IgD-negative memory B cell (primary cell): ENCODE data around the gene UAP1L1. TPM values are rescaled to one million over a fixed set of nuclear protein-coding genes. Genes with fewer than 3 reads are reported as not detected.
"Not testable (repeated sequence)": the region's sequence is repeated elsewhere in the genome, so short reads cannot be mapped to it uniquely, and the experiment has no call there.

Experiments used
- H3K27ac Mint-ChIP-seq, 3 donors: one replicate each; pipeline ENCODE4 v1.8.0; 2020 to 2022; ENCODE audit warnings: mild to moderate bottlenecking in 3 of 3, mixed read lengths in 3 of 3, moderate library complexity in 1 of 3
- H3K27me3 Mint-ChIP-seq: one replicate; pipeline ENCODE4 v1.8.0; 2021; ENCODE audit warnings: mixed read lengths
- H3K36me3 Mint-ChIP-seq: one replicate; pipeline ENCODE4 v1.8.0; 2020; ENCODE audit warnings: mild to moderate bottlenecking, mixed read lengths
- H3K4me1 Mint-ChIP-seq, 3 donors: one replicate each; pipeline ENCODE4 v1.8.0; 2020 to 2022; ENCODE audit warnings: mixed read lengths in 3 of 3, mild to moderate bottlenecking in 1 of 3
- H3K4me3 Mint-ChIP-seq, 4 donors: one replicate each; pipeline ENCODE4 v1.8.0; 2020 to 2022; ENCODE audit warnings: mild to moderate bottlenecking in 4 of 4, mixed read lengths in 4 of 4, moderate library complexity in 3 of 4
- H3K9me3 Mint-ChIP-seq, 3 donors: one replicate each; pipeline ENCODE4 v1.8.0; 2020 to 2021; ENCODE audit warnings: mixed read lengths in 3 of 3, mild to moderate bottlenecking in 1 of 3
- polyA plus RNA-seq: library from polyadenylated mRNA; unstranded; fragments of 300-500 nt; fragmentation: Illumina TruSeq; gene quantifications from one replicate; pipeline ENCODE4 v1.2.3, GENCODE V29; 2021

The UAP1L1 gene
- polyA plus RNA-seq, 1 donor from 2014 or later = 3.0 TPM

GRCh38 chr9:137114613-137115393 is 37.5 kb downstream of the UAP1L1 start, which contains the start of gene DPP7:
Gene DPP7 (minus strand): TSS chr9:137114733. CDS start chr9:137114713, 20 bp downstream.
- Mint-ChIP-seq H3K9me3 (no peaks in the 10 kb centered on the region), H3K4me1 (peaks cover 9 to 12% (median 10%) of the 10 kb centered on the region in 3 donors), H3K36me3 (no peaks in the 10 kb centered on the region), H3K27me3 (no peaks in the 10 kb centered on the region), H3K4me3 (peak within 1 kb of the TSS; percentile 68 to 92 (median 82)), H3K27ac (peak within 1 kb of the TSS in 1 of 3 donors; percentile 56)

- H3K27ac Mint-ChIP-seq = peak overlapping the region in 1 of 3 donors; percentile 56
- peak overlapping the region in 2 of 4 donors; percentile 25 to 76 for H3K4me3 Mint-ChIP-seq
- H3K4me1 Mint-ChIP-seq = peaks cover 9 to 12% (median 10%) of the 10 kb centered on the region in 3 donors
- H3K36me3 Mint-ChIP-seq = no peaks in the 10 kb centered on the region
- no peaks in the 10 kb centered on the region for H3K27me3 Mint-ChIP-seq
- no peaks in the 10 kb centered on the region for H3K9me3 Mint-ChIP-seq
Observed at GRCh38 chr9:137115394-137116026, 38.2 kb downstream of the UAP1L1 start.

- H3K36me3 Mint-ChIP-seq = no peaks in the 10 kb centered on the region
- H3K4me3 Mint-ChIP-seq = peak overlapping the region in 1 of 4 donors; percentile 62
- peak overlapping the region in 1 of 3 donors; percentile 56 for H3K27ac Mint-ChIP-seq
- H3K9me3 Mint-ChIP-seq = no peaks in the 10 kb centered on the region
- peaks cover 9 to 12% (median 10%) of the 10 kb centered on the region in 3 donors for H3K4me1 Mint-ChIP-seq
- H3K27me3 Mint-ChIP-seq = no peaks in the 10 kb centered on the region
Observed at GRCh38 chr9:137116027-137116507, 38.8 kb downstream of the UAP1L1 start.

- no peaks in the 10 kb centered on the region for H3K9me3 Mint-ChIP-seq
- H3K4me3 Mint-ChIP-seq = peak overlapping the region; percentile 27 to 78 (median 47)
Observed at GRCh38 chr9:137116728-137117127, 39.4 kb downstream of the UAP1L1 start.

GRCh38 chr9:137117269-137117731 is 40.0 kb downstream of the UAP1L1 start:
- Mint-ChIP-seq H3K4me1 (peaks cover 15 to 16% (median 15%) of the 10 kb centered on the region in 3 donors), H3K27ac (peak overlapping the region in 1 of 3 donors; percentile 56), H3K9me3 (no peaks in the 10 kb centered on the region), H3K4me3 (peak overlapping the region in 1 of 4 donors; percentile 64), H3K27me3 (no peaks in the 10 kb centered on the region), H3K36me3 (no peaks in the 10 kb centered on the region)

More at GRCh38 chr9:137116728-137117127, 39.4 kb downstream of the UAP1L1 start:
- no peaks in the 10 kb centered on the region for H3K27me3 Mint-ChIP-seq
- H3K4me1 Mint-ChIP-seq = peaks cover 10 to 12% (median 10%) of the 10 kb centered on the region in 3 donors
- H3K27ac Mint-ChIP-seq = peak overlapping the region in 1 of 3 donors; percentile 56
- no peaks in the 10 kb centered on the region for H3K36me3 Mint-ChIP-seq

DNA sequence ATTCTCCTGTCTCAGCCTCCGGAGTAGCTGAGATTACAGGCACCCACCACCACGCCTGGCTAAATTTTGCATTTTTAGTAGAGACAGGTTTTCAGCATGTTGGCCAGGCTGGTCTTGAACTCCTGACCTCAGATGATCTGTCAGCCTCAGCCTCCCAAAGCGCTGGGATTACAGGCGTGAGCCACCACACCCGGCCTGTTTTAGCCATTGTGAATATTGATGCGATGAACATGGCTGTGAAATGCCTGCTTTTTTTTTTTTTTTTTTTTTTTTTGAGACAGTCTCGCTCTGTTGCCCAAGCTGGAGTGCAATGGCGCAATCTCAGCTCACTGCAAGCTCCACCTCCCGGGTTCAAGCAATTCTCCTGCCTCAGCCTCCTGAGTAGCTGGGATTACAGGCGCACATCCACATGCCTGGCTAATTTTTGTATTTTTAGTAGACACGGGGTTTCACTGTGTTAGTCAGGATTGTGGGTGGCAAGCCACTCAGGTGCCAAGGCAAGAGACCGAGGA is 40.8 kb downstream of the UAP1L1 start:
- H3K27ac Mint-ChIP-seq = peak overlapping the region in 1 of 3 donors; percentile 99
- peak overlapping the region in 1 of 4 donors; percentile 85 for H3K4me3 Mint-ChIP-seq
- H3K4me1 Mint-ChIP-seq = peaks cover 19 to 22% (median 20%) of the 10 kb centered on the region in 3 donors
- not testable (repeated sequence) for H3K36me3 Mint-ChIP-seq, H3K27me3 Mint-ChIP-seq, H3K9me3 Mint-ChIP-seq

DNA sequence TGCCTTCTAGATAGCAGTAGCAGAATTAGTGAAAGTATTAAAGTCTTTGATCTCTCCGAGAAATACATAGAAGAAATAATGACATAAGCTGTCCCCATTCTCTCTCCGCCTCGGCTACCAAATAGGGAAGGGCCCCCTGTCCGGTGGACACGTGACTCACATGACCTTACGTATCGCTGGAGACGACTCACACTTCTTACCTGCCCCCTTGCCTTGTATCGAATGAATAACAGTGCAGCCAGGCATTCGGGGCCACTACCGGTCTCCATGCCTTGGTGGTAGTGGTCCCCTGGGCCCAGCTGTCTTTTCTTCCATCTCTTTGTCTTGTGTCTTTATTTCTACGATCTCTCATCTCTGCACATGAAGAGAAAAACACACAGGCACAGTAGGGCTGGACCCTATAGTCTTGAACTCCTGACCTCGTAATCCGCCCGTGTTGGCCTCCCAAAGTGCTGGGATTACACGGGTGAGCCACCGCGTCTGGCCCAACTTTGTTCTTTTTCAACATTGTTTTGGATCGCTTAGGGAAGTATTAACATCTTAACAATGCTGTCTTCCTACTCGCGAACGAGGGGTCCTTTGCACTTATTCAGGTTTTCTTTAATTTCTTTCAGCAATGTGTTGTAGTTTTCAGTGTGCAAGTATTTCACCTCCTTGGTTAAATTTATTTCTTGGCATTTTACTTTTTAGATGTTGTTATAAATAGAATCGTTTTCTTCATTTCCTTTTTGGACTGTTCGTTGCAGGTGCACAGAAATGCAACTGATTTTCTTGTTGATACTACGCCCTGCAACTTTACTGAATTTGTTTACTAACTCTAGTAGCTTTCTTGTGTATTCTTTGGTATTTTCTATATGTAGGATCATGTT is 44.8 kb downstream of the UAP1L1 start:
- peak overlapping the region; percentile 70 to 92 (median 75) for H3K4me3 Mint-ChIP-seq
- not testable (repeated sequence) for H3K9me3 Mint-ChIP-seq, H3K27me3 Mint-ChIP-seq, H3K36me3 Mint-ChIP-seq
- peak overlapping the region; percentile 87 to 93 (median 89) for H3K27ac Mint-ChIP-seq
- H3K4me1 Mint-ChIP-seq = peaks cover 28 to 34% (median 31%) of the 10 kb centered on the region in 3 donors

DNA sequence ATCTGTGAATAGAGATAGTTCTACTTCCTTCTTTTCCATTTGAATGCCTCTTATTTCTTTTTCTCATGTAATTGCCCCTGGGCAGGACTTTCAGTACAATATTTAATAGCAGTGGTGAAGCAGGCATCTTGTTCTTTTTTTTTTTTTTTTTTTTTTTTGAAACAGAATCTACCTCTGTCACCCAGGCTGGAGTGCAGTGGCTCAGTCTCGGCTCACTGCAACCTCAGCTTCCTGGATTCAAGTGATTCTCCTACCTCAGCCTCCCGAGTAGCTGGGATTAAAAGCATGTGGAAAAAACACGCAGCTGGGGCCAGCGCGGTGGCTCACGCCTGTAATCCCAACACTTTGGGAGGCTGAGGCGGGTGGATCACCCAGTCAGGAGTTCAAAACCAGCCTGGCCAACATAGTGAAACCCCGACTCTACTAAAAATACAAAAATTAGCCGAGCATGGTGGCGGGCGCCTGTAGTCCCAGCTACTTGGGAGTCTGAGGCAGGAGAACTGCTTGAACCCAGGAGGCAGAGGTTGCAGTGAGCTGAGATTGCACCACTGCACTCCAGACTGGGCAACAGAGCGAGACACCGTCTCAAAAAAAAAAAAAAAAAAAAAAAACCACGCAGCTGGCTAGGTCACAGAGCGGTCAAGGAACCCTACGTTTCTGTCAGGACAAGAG is 45.6 kb downstream of the UAP1L1 start:
- not testable (repeated sequence) for H3K27me3 Mint-ChIP-seq, H3K9me3 Mint-ChIP-seq, H3K36me3 Mint-ChIP-seq
- Mint-ChIP-seq H3K4me1 (peaks cover 34 to 39% (median 36%) of the 10 kb centered on the region in 3 donors), H3K27ac (peak overlapping the region; percentile 87 to 93 (median 89)), H3K4me3 (peak overlapping the region; percentile 70 to 92 (median 75))

DNA sequence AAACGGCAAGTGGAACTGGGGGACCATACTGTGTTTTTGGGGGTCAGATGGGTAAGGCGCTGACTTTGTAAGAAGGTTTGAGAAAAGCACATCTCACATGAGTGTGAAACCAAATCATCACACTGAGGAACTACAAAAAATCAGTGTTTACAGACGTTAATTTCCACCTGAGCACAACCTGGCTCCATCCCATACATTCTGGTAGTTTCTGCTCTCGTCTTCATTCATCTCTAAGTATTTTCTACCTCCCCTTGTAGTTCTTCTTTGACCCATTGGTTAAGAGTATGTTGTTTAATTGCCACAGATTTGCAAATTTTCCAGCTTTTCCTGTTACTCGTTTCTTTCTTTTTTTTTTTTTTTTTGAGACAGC is 46.1 kb downstream of the UAP1L1 start:
- Mint-ChIP-seq H3K4me1 (peaks cover 40 to 44% (median 40%) of the 10 kb centered on the region in 3 donors), H3K4me3 (peak overlapping the region; percentile 56 to 92 (median 68)), H3K27ac (peak overlapping the region in 2 of 3 donors; percentile 87 to 93)

GRCh38 chr9:137123952-137124462 is 46.7 kb downstream of the UAP1L1 start:
- not testable (repeated sequence) for H3K36me3 Mint-ChIP-seq, H3K27me3 Mint-ChIP-seq, H3K9me3 Mint-ChIP-seq
- H3K4me3 Mint-ChIP-seq = peak overlapping the region in 3 of 4 donors; percentile 30 to 71 (median 65)
- H3K4me1 Mint-ChIP-seq = peaks cover 43 to 45% (median 43%) of the 10 kb centered on the region in 3 donors
- peak overlapping the region in 1 of 3 donors; percentile 93 for H3K27ac Mint-ChIP-seq

More for the DNA sequence above, 46.1 kb downstream of the UAP1L1 start:
- H3K9me3 Mint-ChIP-seq = no peaks in the 10 kb centered on the region
- peaks cover 3% of the 10 kb centered on the region for H3K36me3 Mint-ChIP-seq
- peaks cover 2% of the 10 kb centered on the region for H3K27me3 Mint-ChIP-seq

- H3K36me3 Mint-ChIP-seq = peaks cover 3% of the 10 kb centered on the region
- peaks cover 38 to 39% (median 38%) of the 10 kb centered on the region in 3 donors for H3K4me1 Mint-ChIP-seq
- H3K27ac Mint-ChIP-seq = peak overlapping the region; percentile 82 to 96 (median 93)
- H3K4me3 Mint-ChIP-seq = peak overlapping the region; percentile 84 to 97 (median 85)
- peaks cover 5% of the 10 kb centered on the region for H3K27me3 Mint-ChIP-seq
- H3K9me3 Mint-ChIP-seq = no peaks in the 10 kb centered on the region
Observed at GRCh38 chr9:137126786-137127185, 49.5 kb downstream of the UAP1L1 start.

GRCh38 chr9:137127301-137128157 is 50.2 kb downstream of the UAP1L1 start:
- Mint-ChIP-seq H3K36me3 (peaks cover 3% of the 10 kb centered on the region), H3K4me3 (peak overlapping the region; percentile 84 to 97 (median 90)), H3K9me3 (no peaks in the 10 kb centered on the region), H3K4me1 (peaks cover 31 to 32% (median 31%) of the 10 kb centered on the region in 3 donors), H3K27me3 (peaks cover 5% of the 10 kb centered on the region), H3K27ac (peak overlapping the region; percentile 82 to 97 (median 93))
